GM12878 (cell line): Measurements from ENCODE around the gene ARCN1. TPM values are rescaled to one million over a fixed set of nuclear protein-coding genes. Genes with fewer than 3 reads are reported as not detected.

Experiments
- ATAC-seq: fragments of 200-7000 bp; cut with Tn5 transposase; 3 replicates; pipeline ENCODE4 v1.9.1; 2020; ENCODE audit warnings: mild to moderate bottlenecking, moderate library complexity
- BruUV-seq: library from RNA; stranded (reverse); fragments of 400-500 nt; replicated peaks from 2 replicates; lab custom pipeline; 2021; lab: Mats Ljungman, UMichigan
- CTCF ChIA-PET: fragments of 300-600 bp; sonication (Branson Sonifier 250); formaldehyde crosslinking; extraction: SDS; loops from one replicate; lab custom pipeline; 2021; ENCODE audit warnings: inconsistent platforms; lab: Yijun Ruan, JAX
- POLR2A ChIA-PET: fragments of 350-600 bp; formaldehyde crosslinking; extraction: SDS; loops from one replicate; lab custom pipeline; 2021; ENCODE audit warnings: inconsistent platforms; lab: Charles Lee
- RAD21 ChIA-PET: fragments of 300-600 bp; sonication (Branson Sonifier 250); formaldehyde crosslinking; loops from one replicate; lab custom pipeline; 2023; ENCODE audit warnings: antibody characterized with exemption; ENCODE audit not compliant: unreplicated experiment; lab: Charles Lee
- SMC1A ChIA-PET: fragments of 300-600 bp; sonication (Branson Sonifier 250); formaldehyde crosslinking; loops from one replicate; lab custom pipeline; 2023; ENCODE audit not compliant: unreplicated experiment, uncharacterized antibody; lab: Charles Lee
- DNase-seq: peaks from one replicate; pipeline ENCODE4 v3.0.0-alpha.2; 2011; ENCODE audit warnings: low read depth, low spot score
- FAIRE-seq: peaks from 3 replicates; lab custom pipeline; 2011; peaks lifted over from hg19 to GRCh38; lab: Jason Lieb, UNC
- H2AFZ ChIP-seq: 2 replicates; pipeline ENCODE4 v1.6.0; 2011; ENCODE audit warnings: low read depth, low read length, control low read depth; ENCODE audit not compliant: control insufficient read depth
- H3K27ac ChIP-seq: 2 replicates; pipeline ENCODE4 v1.5.1; 2011; ENCODE audit warnings: control low read depth; ENCODE audit not compliant: control insufficient read depth, insufficient read depth
- H3K27me3 ChIP-seq, 2 experiments: replicated peaks in 1 of 2; 2 replicates each; pipeline versions ENCODE4 v1.6.0 to v1.6.1; 2011; ENCODE audit warnings: low read length in 1 of 2; ENCODE audit not compliant: control insufficient read depth in 2 of 2, insufficient read depth in 2 of 2
- H3K36me3 ChIP-seq, 2 experiments: 2 replicates each; pipeline ENCODE4 v1.5.1; 2011; ENCODE audit warnings: low read length in 1 of 2; ENCODE audit not compliant: control insufficient read depth in 2 of 2, insufficient read depth in 2 of 2
- H3K4me1 ChIP-seq: 2 replicates; pipeline ENCODE4 v1.6.1; 2011; ENCODE audit warnings: mild to moderate bottlenecking, low read length, moderate library complexity, mixed read lengths; ENCODE audit not compliant: control insufficient read depth, insufficient read depth
- H3K4me2 ChIP-seq: 2 replicates; pipeline ENCODE4 v1.6.0; 2011; ENCODE audit warnings: control low read depth; ENCODE audit not compliant: control insufficient read depth, insufficient read depth
- H3K4me3 ChIP-seq: fragments of 200-600 bp; sonication (generic); 2 replicates; pipeline ENCODE4 v1.5.1; 2016
- H3K79me2 ChIP-seq: 2 replicates; pipeline ENCODE4 v1.6.0; 2011; ENCODE audit warnings: low read length; ENCODE audit not compliant: control insufficient read depth, insufficient read depth
- H3K9ac ChIP-seq: 2 replicates; pipeline ENCODE4 v1.8.0; 2011; ENCODE audit warnings: low read length, control low read depth, mixed read lengths; ENCODE audit not compliant: control insufficient read depth, insufficient read depth
- H3K9me3 ChIP-seq: replicated peaks from 3 replicates; pipeline ENCODE4 v1.5.1; 2011; ENCODE audit warnings: mild to moderate bottlenecking, low read length; ENCODE audit not compliant: control insufficient read depth, insufficient read depth
- H4K20me1 ChIP-seq: 2 replicates; pipeline ENCODE4 v1.6.0; 2011; ENCODE audit not compliant: control insufficient read depth, insufficient read depth
- BCL3 ChIP-seq: IDR thresholded peaks from 2 replicates; pipeline ENCODE4 v1.6.1; 2011; ENCODE audit warnings: borderline replicate concordance, low read depth, mild to moderate bottlenecking, moderate library complexity, low read length; ENCODE audit not compliant: insufficient read depth, poor library complexity, severe bottlenecking
- BMI1 ChIP-seq: fragments of 450-650 bp; IDR thresholded peaks from 2 replicates; pipeline ENCODE4 v1.6.1; 2016; ENCODE audit warnings: mild to moderate bottlenecking, moderate library complexity, borderline replicate concordance
- CBFB ChIP-seq: IDR thresholded peaks from 2 replicates; pipeline ENCODE4 v1.6.1; 2016; ENCODE audit warnings: antibody characterized with exemption, low read depth
- CEBPB ChIP-seq, 2 experiments: fragments of 150-350 bp in 1 of 2; IDR thresholded peaks; 2 replicates each; pipeline ENCODE4 v1.6.1; 2012 to 2014; ENCODE audit warnings: low read depth in 2 of 2, low read length in 2 of 2, borderline replicate concordance in 1 of 2, inconsistent platforms in 1 of 2
- CHD1 ChIP-seq: IDR thresholded peaks from 2 replicates; pipeline ENCODE4 v1.6.1; 2012; ENCODE audit warnings: low read depth, low read length, improper control_type of control experiment
- E2F8 ChIP-seq: fragments of 450-650 bp; IDR thresholded peaks from 2 replicates; pipeline ENCODE4 v1.6.1; 2018; ENCODE audit warnings: mild to moderate bottlenecking, low read depth, moderate library complexity; ENCODE audit not compliant: partially characterized antibody
- EED ChIP-seq: sonication (generic); IDR thresholded peaks from 2 replicates; pipeline ENCODE4 v1.6.1; 2016; ENCODE audit warnings: antibody characterized with exemption, low read depth
- ETV6 ChIP-seq, 2 experiments: fragments of 450-650 bp in 1 of 2; IDR thresholded peaks in 1 of 2; conservative IDR thresholded peaks in 1 of 2; 2 replicates each; pipeline ENCODE4 v1.6.1; 2014; ENCODE audit warnings: antibody characterized with exemption in 1 of 2, borderline replicate concordance in 1 of 2, low read depth in 1 of 2, mild to moderate bottlenecking in 1 of 2, moderate library complexity in 1 of 2
- POU2F2 ChIP-seq: IDR thresholded peaks from 3 replicates; pipeline ENCODE4 v1.6.1; 2011; ENCODE audit warnings: low read depth, mild to moderate bottlenecking, low read length, borderline replicate concordance
- SMC3 ChIP-seq: IDR thresholded peaks from 2 replicates; pipeline ENCODE4 v1.6.1; 2011; ENCODE audit warnings: low read length, improper control_type of control experiment, borderline replicate concordance
- TARDBP ChIP-seq: IDR thresholded peaks from 2 replicates; pipeline ENCODE4 v1.6.1; 2016; ENCODE audit warnings: borderline replicate concordance
- ZBTB11 ChIP-seq: fragments of 450-650 bp; formaldehyde crosslinking; IDR thresholded peaks from 2 replicates; pipeline ENCODE4 v1.5.0; 2022; ENCODE audit warnings: mild to moderate bottlenecking, missing genetic modification characterization
- ZNF274 ChIP-seq: IDR thresholded peaks from one replicate; pipeline ENCODE4 v1.8.0; 2011; ENCODE audit not compliant: insufficient read length, insufficient read depth
- WGBS: methylation state at CpG from one replicate; pipeline ENCODE4 v1.1.6; 2016; ENCODE audit warnings: low lambda C conversion rate; ENCODE audit not compliant: insufficient replicate concordance, insufficient coverage; ENCODE audit errors: missing lambda C conversion rate; 5-methylcytosine and 5-hydroxymethylcytosine counted together
- in situ Hi-C: fragments of 300-500 bp; cut with MboI; formaldehyde crosslinking; loops from 9 replicates; pipeline ENCODE4 v1.14.3; 2018; ENCODE audit warnings: mixed read lengths
- intact Hi-C: fragments of 100-400 bp; cut with micrococcal nuclease; formaldehyde crosslinking; loops from one replicate; pipeline ENCODE4 v1.14.2; 2022; ENCODE audit not compliant: unreplicated experiment
- polyA plus RNA-seq, 11 experiments: library from polyadenylated mRNA; depleted of rRNA in 4 of 11; unstranded in 6 of 11; stranded (reverse) in 5 of 11; fragments of >200 nt; fragmentation: Nextera tagmentation in 4 of 11; fragmentation: Illumina TruSeq in 1 of 11; extraction: Ambion mirVana in 4 of 11; extraction: Trizol in 1 of 11; gene quantifications; 1 replicate in 1 of 11; 2 replicates in 10 of 11; pipeline versions ENCODE4 v1.2.1 to v1.2.3, GENCODE V29; 2011 to 2016; ENCODE audit warnings: inconsistent platforms in 2 of 11, missing spikeins in 2 of 11, low read depth in 1 of 11
- total RNA-seq, 4 experiments: library from RNA; depleted of rRNA in 3 of 4; stranded (reverse); fragments of >200 nt in 3 of 4; fragmentation: Illumina TruSeq in 1 of 4; extraction: Trizol in 1 of 4; gene quantifications; 2 replicates each; pipeline versions ENCODE4 v1.2.1 to v1.2.3, GENCODE V29; 2013 to 2021

The ARCN1 gene
- total and polyA plus RNA-seq, 10 of the 15 experiments (the other 5 are each of a cell fraction or from before 2014, with no cell fraction given), result 33.3 to 172 (median 106) TPM

GRCh38 chr11:118625036-118625690, 53.0 kb downstream of the ARCN1 start:
- POLR2A ChIA-PET, result no interaction called here
- Histone ChIP-seq H3K4me3 (no peak overlapping the region), H3K9me3 (no peaks in the 10 kb centered on the region), H3K9ac (no peak overlapping the region), H3K4me1 (no peaks in the 10 kb centered on the region), H3K36me3 (no peaks in the 10 kb centered on the region), H3K79me2 (no peaks in the 10 kb centered on the region), H2AFZ (no peak overlapping the region), H3K4me2 (no peak overlapping the region), H3K27me3 (peaks cover 4 to 5% of the 10 kb centered on the region in 2 experiments), H3K27ac (no peak overlapping the region), H4K20me1 (no peaks in the 10 kb centered on the region)
- SMC1A ChIA-PET, result interaction anchor here (1.1 kb wide), 1 partner anchor 444 kb away, joined by 3 read pairs; no protein-coding TSS in a partner anchor
- intact Hi-C loops (no loop called here), in situ Hi-C loops (no loop called here)
- TF ChIP-seq E2F8 (no peak), TARDBP (no peak), ZBTB11 (CRISPR knock-in tag) (no peak), ETV6 (conservative IDR thresholded peaks at IDR 0.05 in 1 of 2, IDR thresholded peaks at IDR 0.05 in 1 of 2; ENCODE audit: borderline replicate concordance in 1 of 2, low read depth in 1 of 2) (no peak), BCL3 (no peak), ZNF274 (no peak), BMI1 (no peak), CHD1 (no peak), EED (no peak), CBFB (no peak), POU2F2 (no peak), CEBPB (IDR thresholded peaks at IDR 0.05; ENCODE audit: borderline replicate concordance in 1 of 2, low read depth in 2 of 2, low read length in 2 of 2) (no peak), SMC3 (no peak)
- FAIRE-seq (no peak), ATAC-seq (no peak), DNase-seq (no peak)
- RAD21 ChIA-PET, result interaction anchor here (0.9 kb wide), 1 partner anchor 18 kb away, joined by 3 read pairs; no protein-coding TSS in a partner anchor
- no TSS peak for BruUV-seq
- 31% methylated on average over 6 of the region's 6 CpGs for WGBS
- CTCF ChIA-PET, result interaction anchor here (0.6 kb wide), 1 partner anchor 857 kb away, joined by 5 read pairs; no protein-coding TSS in a partner anchor
